GM23248 (cell line): ENCODE results near the gene ZNF398.

ENCODE experiments used
- EZH2 ChIP-seq: fragments of 200-600 bp; sonication (generic); IDR thresholded peaks from 2 replicates; pipeline ENCODE4 v1.6.1; 2018; ENCODE audit warnings: antibody characterized with exemption, mild to moderate bottlenecking; ENCODE audit not compliant: insufficient read depth, poor library complexity, severe bottlenecking
- EZH2phosphoT487 ChIP-seq: fragments of 200-600 bp; sonication (generic); IDR thresholded peaks from 2 replicates; pipeline ENCODE4 v1.6.1; 2018; ENCODE audit warnings: antibody characterized with exemption, moderate library complexity, mild to moderate bottlenecking, low read depth; ENCODE audit not compliant: insufficient read depth

DNA sequence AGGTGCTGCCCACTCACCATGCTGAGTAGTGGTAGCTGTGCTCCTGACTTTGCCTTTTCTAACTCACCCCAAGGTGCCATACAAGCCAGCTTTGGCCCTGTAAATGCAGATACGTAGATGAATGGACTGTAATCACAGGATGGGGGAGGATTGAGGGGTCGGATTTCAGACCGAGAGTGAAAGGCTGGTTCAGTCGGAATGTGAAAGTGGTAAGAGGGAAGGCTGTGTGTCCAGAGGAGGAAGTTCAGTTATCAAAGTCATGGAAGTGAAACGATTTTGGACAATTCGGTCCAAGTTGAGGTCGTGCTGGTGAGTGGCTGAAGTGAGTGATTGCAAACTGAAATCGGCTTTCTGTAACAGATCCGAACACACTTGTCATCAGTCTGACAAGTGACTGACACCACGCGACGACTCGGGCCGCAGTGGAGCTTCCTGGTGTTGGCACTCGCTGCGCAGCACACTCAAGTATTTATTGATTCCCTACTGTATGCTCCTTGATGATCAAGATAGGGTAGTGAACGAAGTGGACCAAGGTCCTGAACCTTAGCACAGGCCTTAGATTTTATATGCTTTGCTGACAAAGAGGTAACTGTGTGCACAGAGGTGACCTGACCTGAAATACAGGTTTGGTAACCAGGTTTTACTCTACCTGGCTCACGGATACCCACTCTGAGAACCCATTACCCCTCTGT is 58.6 kb downstream of the ZNF398 start:
- TF ChIP-seq EZH2: no peak
- TF ChIP-seq EZH2phosphoT487: no peak
